Activated naive CD4-positive, alpha-beta T cell treated with anti-CD3 and anti-CD28 coated beads, Interleukin-2, amount 50 U/mL, for 72 hours (primary cell): ENCODE data around the gene SDC3. TPM values are rescaled to one million over a fixed set of nuclear protein-coding genes. Genes with fewer than 3 reads are reported as not detected.
A peak's percentile ranks its signal among the peaks of the same experiment; 100 is the strongest.

Experiments used
- ATAC-seq, 2 donors: fragments of 150-1000 bp; cut with Tn5 transposase; 2 replicates each; pipeline ENCODE4 v1.10.0; 2021; ENCODE audit warnings: mild to moderate bottlenecking in 2 of 2, moderate library complexity in 2 of 2
- DNase-seq, 2 donors: peaks; one replicate each; pipeline ENCODE4 v3.0.0; 2021 to 2022; ENCODE audit warnings: low spot score in 2 of 2
- H3K27ac Mint-ChIP-seq, 2 donors: one replicate each; pipeline ENCODE4 v1.8.0; 2022; ENCODE audit warnings: mild to moderate bottlenecking in 2 of 2, mixed read lengths in 2 of 2
- H3K36me3 Mint-ChIP-seq, 2 donors: one replicate each; pipeline ENCODE4 v1.8.0; 2022; ENCODE audit warnings: mixed read lengths in 2 of 2
- H3K9me3 Mint-ChIP-seq, 2 donors: one replicate each; pipeline ENCODE4 v1.8.0; 2022; ENCODE audit warnings: mixed read lengths in 2 of 2
- total RNA-seq, 2 donors: library from RNA; stranded (reverse); gene quantifications; one replicate each; pipeline ENCODE4 v1.2.3, GENCODE V29; 2022

Gene SDC3
- total RNA-seq, 2 donors from 2014 or later: 1.7 TPM; not detected in 1

GRCh38 chr1:30837653-30838052 is 70.9 kb downstream of the SDC3 start:
- Mint-ChIP-seq H3K9me3 (peaks cover 4 to 5% of the 10 kb centered on the region in 2 donors), H3K27ac (no peak overlapping the region), H3K36me3 (peaks cover 0 to 4% of the 10 kb centered on the region in 2 donors)
- no peak for DNase-seq
- no peak for ATAC-seq

DNA sequence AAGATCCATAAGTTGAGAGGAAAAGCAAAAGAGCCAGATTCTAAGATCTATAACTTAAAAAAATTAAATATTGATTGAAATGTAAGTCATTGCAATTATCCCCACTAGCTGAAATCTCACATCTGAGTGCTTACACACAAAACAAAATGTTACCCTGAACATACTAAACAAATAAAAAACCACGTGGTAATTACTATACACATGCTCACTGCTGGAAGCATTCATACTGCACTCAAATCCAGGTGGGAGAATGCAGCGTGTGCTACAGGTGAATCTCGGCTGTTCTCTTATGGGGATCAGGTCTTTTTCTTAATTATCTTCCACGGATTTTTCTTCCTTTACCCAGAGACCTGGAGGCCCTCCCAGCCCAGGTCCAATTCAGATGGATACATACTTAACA is 74.3 kb downstream of the SDC3 start:
- no peak for ATAC-seq
- no peak for DNase-seq
- H3K36me3 Mint-ChIP-seq: peaks cover 0 to 1% of the 10 kb centered on the region in 2 donors
- no peak overlapping the region for H3K27ac Mint-ChIP-seq
- peaks cover under 1% of the 10 kb centered on the region in 2 donors for H3K9me3 Mint-ChIP-seq

GRCh38 chr1:30830537-30830936 is 78.0 kb downstream of the SDC3 start:
- ATAC-seq (no peak), DNase-seq (no peak)
- H3K36me3 Mint-ChIP-seq: no peaks in the 10 kb centered on the region
- H3K9me3 Mint-ChIP-seq: no peaks in the 10 kb centered on the region
- no peak overlapping the region for H3K27ac Mint-ChIP-seq

GRCh38 chr1:30829889-30830288 is 78.7 kb downstream of the SDC3 start:
- Mint-ChIP-seq H3K9me3 (no peaks in the 10 kb centered on the region), H3K27ac (no peak overlapping the region), H3K36me3 (no peaks in the 10 kb centered on the region)
- no peak for DNase-seq
- no peak for ATAC-seq

GRCh38 chr1:30824736-30825429 is 83.7 kb downstream of the SDC3 start:
- DNase-seq: no peak
- Mint-ChIP-seq H3K36me3 (no peaks in the 10 kb centered on the region), H3K9me3 (no peaks in the 10 kb centered on the region)

DNA sequence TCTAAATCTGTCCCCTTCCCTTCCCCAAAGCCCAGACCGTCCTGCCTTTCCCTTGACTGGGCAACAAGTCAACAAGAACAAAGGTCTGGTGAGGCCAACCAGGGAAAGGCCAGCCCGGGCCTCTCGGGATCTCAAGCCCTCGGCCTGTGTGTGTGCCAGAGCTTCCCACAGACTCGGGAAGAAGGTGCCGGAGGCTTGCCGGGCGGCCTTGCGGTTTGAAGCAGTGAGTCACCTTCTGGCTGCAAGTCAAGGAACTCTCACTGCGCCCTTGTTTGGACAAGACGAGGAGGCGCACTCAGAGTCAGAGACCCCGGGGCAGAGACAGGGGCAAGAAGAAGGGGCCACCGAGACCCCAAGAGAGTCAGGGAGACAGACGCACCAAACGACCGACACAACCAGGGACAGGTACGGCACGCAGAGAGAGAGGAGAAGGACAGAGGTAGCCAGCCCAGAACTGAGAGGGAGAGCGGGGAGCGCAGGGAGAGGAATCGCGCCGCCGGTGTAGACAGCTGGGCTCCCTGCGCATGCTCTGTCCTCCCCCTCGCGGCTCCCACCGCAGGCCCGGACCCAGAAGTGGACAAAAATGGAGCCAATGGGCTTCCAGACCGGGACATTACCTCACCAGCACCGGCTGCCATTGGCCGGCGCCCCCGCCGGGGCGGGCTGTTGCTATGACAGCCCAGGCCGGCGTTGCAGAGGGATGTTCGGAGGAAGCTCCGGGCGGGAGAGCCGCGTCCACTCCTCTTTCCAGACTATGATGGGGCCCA is 84.4 kb downstream of the SDC3 start:
- Mint-ChIP-seq H3K27ac (peak overlapping the region in 1 of 2 donors; percentile 57), H3K9me3 (no peaks in the 10 kb centered on the region), H3K36me3 (no peaks in the 10 kb centered on the region)
- DNase-seq (peak; percentile 66 to 70), ATAC-seq (peak; percentile 86 to 94)

More at GRCh38 chr1:30824736-30825429, 83.7 kb downstream of the SDC3 start:
- no peak for ATAC-seq
- no peak overlapping the region for H3K27ac Mint-ChIP-seq

DNA sequence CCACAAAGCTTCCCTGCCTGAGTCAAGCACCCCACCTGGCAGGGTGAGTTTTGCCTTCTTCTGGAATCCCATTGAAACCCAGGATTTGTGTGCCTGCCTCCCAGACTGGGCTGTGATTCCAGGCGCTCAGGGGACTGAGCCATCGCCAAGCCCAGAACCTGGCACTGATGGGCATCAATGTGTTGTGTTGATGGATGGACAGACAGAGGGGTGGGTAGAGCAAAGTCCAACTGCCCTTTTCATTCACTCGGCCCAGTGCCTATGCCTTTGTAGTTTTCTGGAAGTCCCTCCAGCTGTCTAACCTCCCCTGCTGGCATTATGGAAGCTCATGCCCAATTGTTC is 85.0 kb downstream of the SDC3 start:
- Mint-ChIP-seq H3K36me3 (no peaks in the 10 kb centered on the region), H3K9me3 (no peaks in the 10 kb centered on the region), H3K27ac (no peak overlapping the region)
- no peak for ATAC-seq
- DNase-seq: no peak

GRCh38 chr1:30822966-30823581 is 85.5 kb downstream of the SDC3 start:
- no peaks in the 10 kb centered on the region for H3K9me3 Mint-ChIP-seq
- ATAC-seq: peak in 1 of 2 donors; percentile 50
- no peak overlapping the region for H3K27ac Mint-ChIP-seq
- no peak for DNase-seq
- H3K36me3 Mint-ChIP-seq: no peaks in the 10 kb centered on the region

DNA sequence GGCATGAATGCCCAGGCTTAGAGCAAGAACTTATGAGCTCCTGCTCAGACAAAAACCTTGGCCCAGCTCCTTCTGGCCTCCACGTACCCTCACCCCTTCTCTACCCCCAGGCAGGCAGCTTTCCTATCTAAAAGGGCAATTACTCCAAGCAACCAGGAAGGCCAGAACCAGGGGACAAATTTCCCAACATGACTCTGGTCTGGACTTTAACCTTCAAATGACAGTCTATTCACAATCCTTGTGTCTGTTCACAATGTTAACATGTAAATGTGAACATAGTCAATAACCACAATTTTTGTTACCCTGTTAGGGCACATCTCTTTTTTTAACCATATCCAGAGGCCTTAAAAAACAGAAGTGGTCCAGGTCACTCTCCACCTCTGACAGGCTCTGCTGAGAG is 86.6 kb downstream of the SDC3 start:
- Mint-ChIP-seq H3K36me3 (no peaks in the 10 kb centered on the region), H3K27ac (no peak overlapping the region), H3K9me3 (no peaks in the 10 kb centered on the region)
- ATAC-seq (no peak), DNase-seq (no peak)

DNA sequence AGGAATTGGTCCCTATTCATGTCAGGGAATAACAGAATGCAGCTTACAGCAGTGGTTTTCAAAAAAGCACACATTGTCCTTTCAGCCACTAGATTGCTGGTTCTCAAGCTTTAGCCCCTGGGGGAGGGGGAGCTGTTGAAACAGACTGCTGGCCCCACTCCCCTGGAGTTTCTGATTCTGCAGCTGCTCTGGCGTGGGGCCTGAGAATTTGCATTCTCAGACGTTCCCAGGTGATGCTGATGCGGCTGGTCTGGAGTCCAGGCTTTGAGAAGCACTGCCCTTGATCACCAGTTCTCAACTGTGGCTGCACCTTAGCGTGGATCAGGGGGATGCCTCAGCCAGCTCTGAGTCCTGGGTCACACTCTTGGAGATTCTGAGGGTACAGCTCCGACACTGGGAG is 88.3 kb downstream of the SDC3 start:
- no peak for ATAC-seq
- Mint-ChIP-seq H3K36me3 (no peaks in the 10 kb centered on the region), H3K27ac (no peak overlapping the region), H3K9me3 (no peaks in the 10 kb centered on the region)
- no peak for DNase-seq

Other genes starting within 250 kb of the SDC3 start
- under 1 TPM; 0.31 to 0.66 TPM for gene MATN1, start 185.2 kb downstream of the SDC3 start, total RNA-seq
- gene LAPTM5, start 151.0 kb downstream of the SDC3 start, total RNA-seq: 100 to 1,000 TPM; 248 to 298 TPM
- gene PUM1, start 157.0 kb upstream of the SDC3 start, total RNA-seq: 100 to 1,000 TPM; 107 to 118 TPM